ENCODE results near the gene CRACR2A. TPM values are rescaled to one million over a fixed set of nuclear protein-coding genes. Genes with fewer than 3 reads are reported as not detected.

The CRACR2A gene
- polyA plus RNA-seq, 2 of the 4 experiments (the other 2 are of a cell fraction), result 1.1 to 3.8 TPM

GRCh38 chr12:3631759-3632158, 121.2 kb downstream of the CRACR2A start:
- Histone ChIP-seq H3K4me3 (no peak overlapping the region), H3K27ac (no peak overlapping the region), H3K9me3 (no peaks in the 10 kb centered on the region), H3K4me1 (no peaks in the 10 kb centered on the region), H3K4me2 (no peak overlapping the region)
- CTCF ChIA-PET, result no interaction called here
- FAIRE-seq, result no peak
- 31% methylated on average over 2 of the region's 2 CpGs for WGBS (ENCODE audit: missing lambda C conversion rate)
- DNase-seq (ENCODE audit: low read depth in 1 of 2, low spot score in 1 of 2), result no peak
- no peak for ATAC-seq
- TF ChIP-seq, protein P1, sequence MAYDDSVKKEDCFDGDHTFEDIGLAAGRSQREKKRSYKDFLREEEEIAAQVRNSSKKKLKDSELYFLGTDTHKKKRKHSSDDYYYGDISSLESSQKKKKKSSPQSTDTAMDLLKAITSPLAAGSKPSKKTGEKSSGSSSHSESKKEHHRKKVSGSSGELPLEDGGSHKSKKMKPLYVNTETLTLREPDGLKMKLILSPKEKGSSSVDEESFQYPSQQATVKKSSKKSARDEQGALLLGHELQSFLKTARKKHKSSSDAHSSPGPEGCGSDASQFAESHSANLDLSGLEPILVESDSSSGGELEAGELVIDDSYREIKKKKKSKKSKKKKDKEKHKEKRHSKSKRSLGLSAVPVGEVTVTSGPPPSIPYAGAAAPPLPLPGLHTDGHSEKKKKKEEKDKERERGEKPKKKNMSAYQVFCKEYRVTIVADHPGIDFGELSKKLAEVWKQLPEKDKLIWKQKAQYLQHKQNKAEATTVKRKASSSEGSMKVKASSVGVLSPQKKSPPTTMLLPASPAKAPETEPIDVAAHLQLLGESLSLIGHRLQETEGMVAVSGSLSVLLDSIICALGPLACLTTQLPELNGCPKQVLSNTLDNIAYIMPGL (CRISPR knock-in tag; IDR thresholded peaks at IDR 0.05; ENCODE audit: borderline replicate concordance), result no peak
- no peak for TF ChIP-seq ZFP36 (IDR thresholded peaks at IDR 0.05; ENCODE audit: borderline replicate concordance, partially characterized antibody)
- no peak for TF ChIP-seq HOXA7 (CRISPR knock-in tag; IDR thresholded peaks at IDR 0.05)
- no peak for TF ChIP-seq TP53 (CRISPR knock-in tag; IDR thresholded peaks at IDR 0.05)
- TF ChIP-seq MAZ (IDR thresholded peaks at IDR 0.05; ENCODE audit: borderline replicate concordance, low read depth, low read length), result no peak
- no peak for TF ChIP-seq NPAS2 (CRISPR knock-in tag; IDR thresholded peaks at IDR 0.05; ENCODE audit: borderline replicate concordance)
- POLR2A ChIA-PET, result no interaction called here

DNA sequence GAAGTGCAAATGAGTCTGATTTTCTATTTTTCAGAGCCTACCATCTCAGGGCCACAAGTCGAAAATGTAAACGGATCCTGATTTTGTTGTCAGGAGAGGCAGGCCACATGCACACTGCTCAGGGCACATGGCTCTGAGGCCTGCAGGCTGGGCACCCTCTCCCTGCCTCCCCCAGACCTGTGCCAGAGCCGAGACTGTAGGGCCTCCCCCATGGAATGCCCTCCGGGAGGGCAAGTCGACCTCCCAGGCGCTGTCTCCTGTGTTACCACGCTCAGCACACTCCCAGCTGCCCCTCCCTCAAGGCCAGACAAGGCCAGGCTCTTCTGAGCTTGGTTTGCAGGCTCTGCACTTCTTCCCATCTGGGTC, 121.7 kb downstream of the CRACR2A start:
- H3K9me3 ChIP-seq, result no peaks in the 10 kb centered on the region
- FAIRE-seq (no peak), ATAC-seq (no peak), DNase-seq (ENCODE audit: low read depth in 1 of 2, low spot score in 1 of 2) (no peak)
- no peak overlapping the region for H3K4me3 ChIP-seq
- H3K27ac ChIP-seq, result no peak overlapping the region
- 32% methylated on average over 4 of the region's 7 CpGs for WGBS (ENCODE audit: missing lambda C conversion rate)
- CTCF ChIA-PET, result interaction anchor here (0.6 to 1.0 kb wide), 2 partner anchors 9 to 331 kb away, joined by 3 read pairs; no protein-coding TSS in a partner anchor
- H3K4me1 ChIP-seq, result no peaks in the 10 kb centered on the region
- no peak overlapping the region for H3K4me2 ChIP-seq
- TF ChIP-seq RARB (CRISPR knock-in tag; IDR thresholded peaks at IDR 0.05) (no peak), E2F6 (IDR thresholded peaks at IDR 0.05; ENCODE audit: borderline replicate concordance, low read depth) (no peak), EHF (CRISPR knock-in tag; IDR thresholded peaks at IDR 0.05) (no peak), CHD2 (IDR thresholded peaks at IDR 0.05; ENCODE audit: low read length, partially characterized antibody) (no peak), RNF2 (IDR thresholded peaks at IDR 0.05; ENCODE audit: borderline replicate concordance, low read depth) (no peak), POLR2AphosphoS2 (conservative IDR thresholded peaks at IDR 0.05; ENCODE audit: low read length) (no peak), HEYL (CRISPR knock-in tag; IDR thresholded peaks at IDR 0.05) (no peak), HDAC2 (IDR thresholded peaks at IDR 0.05) (no peak), HOXA7 (CRISPR knock-in tag; IDR thresholded peaks at IDR 0.05) (no peak), EP300 (IDR thresholded peaks at IDR 0.05) (no peak), SMC3 (IDR thresholded peaks at IDR 0.05) (no peak), TFCP2L1 (CRISPR knock-in tag; IDR thresholded peaks at IDR 0.05) (no peak), CBX2 (IDR thresholded peaks at IDR 0.05; ENCODE audit: borderline replicate concordance, low read depth) (no peak), ZNF302 (CRISPR knock-in tag; IDR thresholded peaks at IDR 0.05) (no peak), NFE2L2 (conservative IDR thresholded peaks at IDR 0.05; ENCODE audit: low read length) (no peak), GATA3 (IDR thresholded peaks at IDR 0.05; ENCODE audit: borderline replicate concordance) (no peak), FOSL2 (IDR thresholded peaks at IDR 0.05) (no peak), FOSL2 (CRISPR knock-in tag; IDR thresholded peaks at IDR 0.05) (no peak), MYC (IDR thresholded peaks at IDR 0.05; ENCODE audit: borderline replicate concordance, low read length) (no peak), USF2 (IDR thresholded peaks at IDR 0.05) (no peak)
- POLR2A ChIA-PET, result no interaction called here

All from A549 (cell line).